Lower leg skin (tissue), 4 donors: Measurements from ENCODE around the gene PRKCH. TPM values are rescaled to one million over a fixed set of nuclear protein-coding genes. Genes with fewer than 3 reads are reported as not detected.

Source experiments
- DNase-seq, 2 donors: peaks; one replicate each; pipeline ENCODE4 v3.0.0-alpha.2; 2019; ENCODE audit warnings: low spot score in 2 of 2
- H3K4me3 ChIP-seq: fragments of 200-600 bp; sonication (generic); 2 replicates; pipeline ENCODE4 v1.5.1; 2017; ENCODE audit warnings: mild to moderate bottlenecking, low read depth; ENCODE audit not compliant: poor library complexity, severe bottlenecking
- CTCF ChIP-seq, 3 donors: fragments of 450-650 bp; IDR thresholded peaks; one replicate each; pipeline ENCODE4 v1.5.1; 2016; ENCODE audit warnings: antibody characterized with exemption in 3 of 3, mild to moderate bottlenecking in 3 of 3, moderate library complexity in 2 of 3
- POLR2A ChIP-seq, 2 donors: fragments of 450-650 bp; IDR thresholded peaks; one replicate each; pipeline ENCODE4 v1.6.1; 2016 to 2017; ENCODE audit warnings: antibody characterized with exemption in 2 of 2, mild to moderate bottlenecking in 1 of 2, moderate library complexity in 1 of 2
- WGBS, 2 donors: methylation state at CpG; one replicate each; pipeline ENCODE4 v1.1.5; 2018; 5-methylcytosine and 5-hydroxymethylcytosine counted together
- intact Hi-C: fragments of 100-400 bp; cut with DNase I; formaldehyde crosslinking; loops from one replicate; pipeline ENCODE4 v1.15.0; 2023; ENCODE audit warnings: low total_unique reads
- total RNA-seq, 4 donors: library from RNA; depleted of rRNA; stranded (reverse); fragments of >200 nt; gene quantifications; one replicate each; pipeline ENCODE4 v1.1.0, GENCODE V29; 2016

PRKCH gene
- total RNA-seq, 4 donors from 2014 or later = 57.3 to 103 (median 66.7) TPM

- H3K4me3 ChIP-seq = no peak overlapping the region
- intact Hi-C loops = no loop called here
- TF ChIP-seq POLR2A (IDR thresholded peaks at IDR 0.05) = no peak
- no peak for TF ChIP-seq CTCF (IDR thresholded peaks at IDR 0.05)
- 94% methylated on average over 2 of the region's 2 CpGs for WGBS, 2 donors
- DNase-seq = no peak
Measured at GRCh38 chr14:61591862-61592261, 270.5 kb downstream of the PRKCH start.

GRCh38 chr14:61593330-61593729, 272.0 kb downstream of the PRKCH start:
- no peak for DNase-seq
- WGBS, 2 donors = 87 to 88% methylated on average over 3 of the region's 3 CpGs
- TF ChIP-seq CTCF (IDR thresholded peaks at IDR 0.05) (no peak), POLR2A (IDR thresholded peaks at IDR 0.05) (no peak)
- intact Hi-C loops = no loop called here
- no peak overlapping the region for H3K4me3 ChIP-seq

GRCh38 chr14:61596990-61597389, 275.6 kb downstream of the PRKCH start:
- no peak for TF ChIP-seq POLR2A (IDR thresholded peaks at IDR 0.05)
- no peak for TF ChIP-seq CTCF (IDR thresholded peaks at IDR 0.05)
- WGBS, 2 donors = 50 to 53% methylated on average over 5 of the region's 5 CpGs
- no peak for DNase-seq
- H3K4me3 ChIP-seq = no peak overlapping the region
- intact Hi-C loops = no loop called here

GRCh38 chr14:61598980-61599379, 277.6 kb downstream of the PRKCH start:
- intact Hi-C loops = no loop called here
- no peak for DNase-seq
- TF ChIP-seq CTCF (IDR thresholded peaks at IDR 0.05) (no peak), POLR2A (IDR thresholded peaks at IDR 0.05) (no peak)
- WGBS, 2 donors = 27 to 47% methylated on average over 1 of the region's 1 CpG
- no peak overlapping the region for H3K4me3 ChIP-seq

- TF ChIP-seq CTCF (IDR thresholded peaks at IDR 0.05) (no peak), POLR2A (IDR thresholded peaks at IDR 0.05) (no peak)
- H3K4me3 ChIP-seq = no peak overlapping the region
- DNase-seq = no peak
- intact Hi-C loops = no loop called here
- WGBS, 2 donors = 100% methylated on average over 1 of the region's 1 CpG
Measured at GRCh38 chr14:61599942-61600341, 278.6 kb downstream of the PRKCH start.

Other genes with a start within 250 kb of the PRKCH start
- 10 to 100 TPM; 25.1 to 43.6 (median 34.8) TPM for gene TMEM30B, start 40.2 kb upstream of the PRKCH start, total RNA-seq